HT-29 (cell line): Measurements from ENCODE around the gene CALML4. TPM values are rescaled to one million over a fixed set of nuclear protein-coding genes. Genes with fewer than 3 reads are reported as not detected.

Source experiments
- DNase-seq: peaks from one replicate; pipeline ENCODE4 v3.0.0-alpha.2; 2015; ENCODE audit warnings: low spot score
- total RNA-seq: library from RNA; depleted of rRNA; stranded (reverse); fragments of >200 nt; shearing (Covaris generic); gene quantifications from 2 replicates; pipeline ENCODE4 v1.2.3, GENCODE V29; 2014; rRNA removed

Gene CALML4
- total RNA-seq, 1 experiment from 2014 or later, result 118 TPM

GRCh38 chr15:68145706-68146105 lies 59.4 kb downstream of the CALML4 start:
- no peak for DNase-seq

- no peak for DNase-seq
Observed at GRCh38 chr15:68143785-68144184, 61.3 kb downstream of the CALML4 start.

- DNase-seq, result no peak
Observed at GRCh38 chr15:68143129-68143528, 62.0 kb downstream of the CALML4 start.

Other genes with a start within 250 kb of the CALML4 start
- gene PIAS1, start 151.0 kb downstream of the CALML4 start, total RNA-seq, result 24.8 and 42.1 TPM in 2 replicates
- gene CLN6, start 24.4 kb upstream of the CALML4 start, total RNA-seq, result 113 and 122 TPM in 2 replicates
- 22.0 and 23.6 TPM in 2 replicates for gene FEM1B, start 72.4 kb upstream of the CALML4 start, total RNA-seq
- gene ITGA11, start 226.8 kb upstream of the CALML4 start, total RNA-seq, result not detected in 2 replicates